Neural cell (in vitro differentiated cells): Measurements from ENCODE around the gene EPN1. TPM values are rescaled to one million over a fixed set of nuclear protein-coding genes. Genes with fewer than 3 reads are reported as not detected.

Experiments used
- H2AFZ ChIP-seq: fragments of 200-600, 300-800 bp; sonication (generic), shearing (Covaris generic); 2 replicates; pipeline ENCODE4 v1.6.0; 2014; ENCODE audit warnings: low read depth, mild to moderate bottlenecking, antibody characterized with exemption, low read length, moderate library complexity
- H3F3A ChIP-seq: fragments of 200-600 bp; shearing (Covaris generic); 2 replicates; pipeline ENCODE4 v1.6.1; 2016; ENCODE audit warnings: mild to moderate bottlenecking, moderate library complexity, mixed read lengths, antibody characterized with exemption, low read length; ENCODE audit not compliant: insufficient read depth, poor library complexity, severe bottlenecking
- H3K27ac ChIP-seq: fragments of 200-600, 300-800 bp; sonication (generic), shearing (Covaris generic); 2 replicates; pipeline ENCODE4 v1.5.1; 2014; ENCODE audit warnings: mild to moderate bottlenecking, low read length, moderate library complexity
- H3K27me3 ChIP-seq: fragments of 300-800, 200-600 bp; sonication (generic), shearing (Covaris generic); 2 replicates; pipeline ENCODE4 v1.6.0; 2014; ENCODE audit warnings: mild to moderate bottlenecking, low read depth, low read length, moderate library complexity; ENCODE audit not compliant: insufficient read depth
- H3K36me3 ChIP-seq: fragments of 300-800, 200-600 bp; sonication (generic), shearing (Covaris generic); 2 replicates; pipeline ENCODE4 v1.5.1; 2014; ENCODE audit warnings: mild to moderate bottlenecking, antibody characterized with exemption, low read length, moderate library complexity; ENCODE audit not compliant: insufficient read depth
- H3K4me2 ChIP-seq: fragments of 300-800, 200-600 bp; sonication (generic), shearing (Covaris generic); 2 replicates; pipeline ENCODE4 v1.6.0; 2014; ENCODE audit warnings: mild to moderate bottlenecking, low read length
- H3K4me3 ChIP-seq: fragments of 300-800, 200-600 bp; sonication (generic), shearing (Covaris generic); 2 replicates; pipeline ENCODE4 v1.5.1; 2014; ENCODE audit warnings: mild to moderate bottlenecking, low read length, moderate library complexity
- H3K79me2 ChIP-seq: fragments of 200-600 bp; shearing (Covaris generic); replicated peaks from 2 replicates; pipeline ENCODE4 v1.6.0; 2014; ENCODE audit warnings: mild to moderate bottlenecking, low read length, moderate library complexity; ENCODE audit not compliant: insufficient read depth
- H3K9ac ChIP-seq: fragments of 300-800, 200-600 bp; sonication (generic), shearing (Covaris generic); 2 replicates; pipeline ENCODE4 v1.6.1; 2016; ENCODE audit warnings: mild to moderate bottlenecking, low read length, mixed read lengths
- H3K9me2 ChIP-seq: fragments of 200-600 bp; shearing (Covaris generic); 2 replicates; pipeline ENCODE4 v1.6.1; 2016; ENCODE audit warnings: mild to moderate bottlenecking, low read length, mixed read lengths; ENCODE audit not compliant: insufficient read depth
- H3K9me3 ChIP-seq: fragments of 200-600, 300-800 bp; sonication (generic), shearing (Covaris generic); 2 replicates; pipeline ENCODE4 v1.6.1; 2016; ENCODE audit warnings: mild to moderate bottlenecking, mixed run types, low read length, moderate library complexity, mixed read lengths
- H4K20me1 ChIP-seq: fragments of 200-600 bp; shearing (Covaris generic); 2 replicates; pipeline ENCODE4 v1.6.1; 2016; ENCODE audit warnings: mild to moderate bottlenecking, mixed run types; ENCODE audit not compliant: insufficient read depth
- EP300 ChIP-seq: fragments of 450-650 bp; conservative IDR thresholded peaks from 2 replicates; pipeline ENCODE4 v1.6.1; 2014; ENCODE audit warnings: antibody characterized with exemption, mild to moderate bottlenecking, moderate library complexity; ENCODE audit not compliant: poor library complexity, severe bottlenecking
- EZH2 ChIP-seq: fragments of 200-600, 300-800 bp; shearing (Covaris generic), sonication (generic); IDR thresholded peaks from 2 replicates; pipeline ENCODE4 v1.6.1; 2014; ENCODE audit warnings: antibody characterized with exemption, low read length, borderline replicate concordance, mild to moderate bottlenecking; ENCODE audit not compliant: insufficient read depth, poor library complexity, severe bottlenecking
- MXI1 ChIP-seq: fragments of 450-650 bp; conservative IDR thresholded peaks from 2 replicates; pipeline ENCODE4 v1.6.1; 2014; ENCODE audit warnings: antibody characterized with exemption, mild to moderate bottlenecking; ENCODE audit not compliant: poor library complexity, severe bottlenecking
- POLR2AphosphoS5 ChIP-seq: IDR thresholded peaks from 2 replicates; pipeline ENCODE4 v1.6.1; 2012
- RAD21 ChIP-seq: fragments of 450-650 bp; conservative IDR thresholded peaks from 2 replicates; pipeline ENCODE4 v1.6.1; 2014; ENCODE audit warnings: antibody characterized with exemption, mild to moderate bottlenecking, moderate library complexity
- SMC3 ChIP-seq: fragments of 450-650 bp; conservative IDR thresholded peaks from 2 replicates; pipeline ENCODE4 v1.6.1; 2014; ENCODE audit warnings: antibody characterized with exemption, mild to moderate bottlenecking, moderate library complexity; ENCODE audit not compliant: poor library complexity
- TAF1 ChIP-seq: IDR thresholded peaks from 2 replicates; pipeline ENCODE4 v1.6.1; 2012; ENCODE audit warnings: low read depth
- polyA plus RNA-seq: library from polyadenylated mRNA; depleted of rRNA; stranded (reverse); fragments of >200 nt; gene quantifications from 2 replicates; pipeline ENCODE4 v1.2.3, GENCODE V29; 2014
- TF ChIP-seq, protein P1 (sequence below): fragments of 450-650 bp; IDR thresholded peaks from 2 replicates; pipeline ENCODE4 v1.5.1; 2014; ENCODE audit warnings: antibody characterized with exemption, mild to moderate bottlenecking, moderate library complexity; ENCODE audit not compliant: poor library complexity, severe bottlenecking
- TF ChIP-seq, protein P2 (sequence below): IDR thresholded peaks from 2 replicates; pipeline ENCODE4 v1.6.1; 2012; ENCODE audit warnings: borderline replicate concordance

EPN1 gene
- polyA plus RNA-seq, 1 donor from 2014 or later: 21.0 TPM

DNA sequence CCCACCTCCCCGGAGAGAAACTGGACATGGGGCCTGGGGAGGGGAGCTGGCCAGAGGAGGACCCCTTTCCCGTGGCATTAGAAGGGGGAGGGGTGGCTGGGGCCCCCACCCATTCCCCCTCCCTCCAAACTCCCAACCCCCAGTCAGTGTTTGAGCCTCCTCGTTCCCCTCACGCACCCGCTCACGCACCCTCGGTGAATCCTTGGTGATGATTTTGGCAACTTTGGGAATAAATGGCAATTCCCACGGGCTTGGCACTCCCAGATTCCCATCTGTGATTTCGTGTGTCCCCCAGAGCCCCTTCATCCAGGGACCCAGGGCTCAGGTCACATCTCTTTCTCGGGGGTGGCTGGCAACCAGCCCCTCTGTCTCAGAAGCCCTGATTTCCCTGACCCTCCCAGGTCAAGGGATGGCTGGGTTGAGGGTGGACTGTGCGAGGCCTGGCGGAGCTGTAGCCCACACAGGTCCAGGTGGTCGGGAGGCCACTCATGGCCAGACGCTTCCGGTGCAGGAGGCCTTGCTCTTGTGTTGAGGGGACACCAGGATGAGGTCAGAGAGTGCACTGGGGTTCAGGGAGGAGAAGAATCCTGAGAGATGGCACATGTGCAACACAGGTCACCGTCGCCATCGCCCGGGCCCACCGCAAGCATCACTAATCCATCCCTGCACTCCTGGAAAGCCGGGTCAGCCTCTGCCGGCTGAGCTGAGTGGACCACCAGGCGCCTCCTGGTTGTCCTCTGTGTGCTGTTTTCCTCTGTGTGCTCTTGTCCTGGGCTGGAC is 20.7 kb downstream of the EPN1 start:
- Histone ChIP-seq H3K4me3 (no peak overlapping the region), H3K27me3 (no peaks in the 10 kb centered on the region), H3K9ac (no peak overlapping the region), H3K36me3 (no peaks in the 10 kb centered on the region), H3K79me2 (no peaks in the 10 kb centered on the region), H3K27ac (no peak overlapping the region), H3F3A (no peaks in the 10 kb centered on the region), H4K20me1 (no peaks in the 10 kb centered on the region), H3K4me2 (no peak overlapping the region), H2AFZ (no peak overlapping the region), H3K9me2 (no peaks in the 10 kb centered on the region), H3K9me3 (no peaks in the 10 kb centered on the region)
- TF ChIP-seq TAF1: no peak
- TF ChIP-seq EP300: no peak
- TF ChIP-seq RAD21: no peak
- TF ChIP-seq SMC3: no peak
- TF ChIP-seq, protein P1, sequence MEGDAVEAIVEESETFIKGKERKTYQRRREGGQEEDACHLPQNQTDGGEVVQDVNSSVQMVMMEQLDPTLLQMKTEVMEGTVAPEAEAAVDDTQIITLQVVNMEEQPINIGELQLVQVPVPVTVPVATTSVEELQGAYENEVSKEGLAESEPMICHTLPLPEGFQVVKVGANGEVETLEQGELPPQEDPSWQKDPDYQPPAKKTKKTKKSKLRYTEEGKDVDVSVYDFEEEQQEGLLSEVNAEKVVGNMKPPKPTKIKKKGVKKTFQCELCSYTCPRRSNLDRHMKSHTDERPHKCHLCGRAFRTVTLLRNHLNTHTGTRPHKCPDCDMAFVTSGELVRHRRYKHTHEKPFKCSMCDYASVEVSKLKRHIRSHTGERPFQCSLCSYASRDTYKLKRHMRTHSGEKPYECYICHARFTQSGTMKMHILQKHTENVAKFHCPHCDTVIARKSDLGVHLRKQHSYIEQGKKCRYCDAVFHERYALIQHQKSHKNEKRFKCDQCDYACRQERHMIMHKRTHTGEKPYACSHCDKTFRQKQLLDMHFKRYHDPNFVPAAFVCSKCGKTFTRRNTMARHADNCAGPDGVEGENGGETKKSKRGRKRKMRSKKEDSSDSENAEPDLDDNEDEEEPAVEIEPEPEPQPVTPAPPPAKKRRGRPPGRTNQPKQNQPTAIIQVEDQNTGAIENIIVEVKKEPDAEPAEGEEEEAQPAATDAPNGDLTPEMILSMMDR: no peak
- no peak for TF ChIP-seq POLR2AphosphoS5
- TF ChIP-seq EZH2: no peak
- TF ChIP-seq MXI1: no peak
- TF ChIP-seq, protein P2, sequence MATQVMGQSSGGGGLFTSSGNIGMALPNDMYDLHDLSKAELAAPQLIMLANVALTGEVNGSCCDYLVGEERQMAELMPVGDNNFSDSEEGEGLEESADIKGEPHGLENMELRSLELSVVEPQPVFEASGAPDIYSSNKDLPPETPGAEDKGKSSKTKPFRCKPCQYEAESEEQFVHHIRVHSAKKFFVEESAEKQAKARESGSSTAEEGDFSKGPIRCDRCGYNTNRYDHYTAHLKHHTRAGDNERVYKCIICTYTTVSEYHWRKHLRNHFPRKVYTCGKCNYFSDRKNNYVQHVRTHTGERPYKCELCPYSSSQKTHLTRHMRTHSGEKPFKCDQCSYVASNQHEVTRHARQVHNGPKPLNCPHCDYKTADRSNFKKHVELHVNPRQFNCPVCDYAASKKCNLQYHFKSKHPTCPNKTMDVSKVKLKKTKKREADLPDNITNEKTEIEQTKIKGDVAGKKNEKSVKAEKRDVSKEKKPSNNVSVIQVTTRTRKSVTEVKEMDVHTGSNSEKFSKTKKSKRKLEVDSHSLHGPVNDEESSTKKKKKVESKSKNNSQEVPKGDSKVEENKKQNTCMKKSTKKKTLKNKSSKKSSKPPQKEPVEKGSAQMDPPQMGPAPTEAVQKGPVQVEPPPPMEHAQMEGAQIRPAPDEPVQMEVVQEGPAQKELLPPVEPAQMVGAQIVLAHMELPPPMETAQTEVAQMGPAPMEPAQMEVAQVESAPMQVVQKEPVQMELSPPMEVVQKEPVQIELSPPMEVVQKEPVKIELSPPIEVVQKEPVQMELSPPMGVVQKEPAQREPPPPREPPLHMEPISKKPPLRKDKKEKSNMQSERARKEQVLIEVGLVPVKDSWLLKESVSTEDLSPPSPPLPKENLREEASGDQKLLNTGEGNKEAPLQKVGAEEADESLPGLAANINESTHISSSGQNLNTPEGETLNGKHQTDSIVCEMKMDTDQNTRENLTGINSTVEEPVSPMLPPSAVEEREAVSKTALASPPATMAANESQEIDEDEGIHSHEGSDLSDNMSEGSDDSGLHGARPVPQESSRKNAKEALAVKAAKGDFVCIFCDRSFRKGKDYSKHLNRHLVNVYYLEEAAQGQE: no peak

- Histone ChIP-seq H2AFZ (no peak overlapping the region), H3K36me3 (no peaks in the 10 kb centered on the region), H3K9me2 (no peaks in the 10 kb centered on the region), H3K9ac (no peak overlapping the region), H3K27ac (no peak overlapping the region), H3K4me2 (no peak overlapping the region), H4K20me1 (no peaks in the 10 kb centered on the region), H3K4me3 (no peak overlapping the region), H3K9me3 (no peaks in the 10 kb centered on the region), H3K27me3 (no peaks in the 10 kb centered on the region), H3K79me2 (no peaks in the 10 kb centered on the region), H3F3A (no peaks in the 10 kb centered on the region)
- TF ChIP-seq, protein P1: no peak
- TF ChIP-seq, protein P2: no peak
Measured at GRCh38 chr19:55696301-55697068, 21.5 kb downstream of the EPN1 start.
